ENCODE results near the gene HMX1.

The HMX1 gene

DNA sequence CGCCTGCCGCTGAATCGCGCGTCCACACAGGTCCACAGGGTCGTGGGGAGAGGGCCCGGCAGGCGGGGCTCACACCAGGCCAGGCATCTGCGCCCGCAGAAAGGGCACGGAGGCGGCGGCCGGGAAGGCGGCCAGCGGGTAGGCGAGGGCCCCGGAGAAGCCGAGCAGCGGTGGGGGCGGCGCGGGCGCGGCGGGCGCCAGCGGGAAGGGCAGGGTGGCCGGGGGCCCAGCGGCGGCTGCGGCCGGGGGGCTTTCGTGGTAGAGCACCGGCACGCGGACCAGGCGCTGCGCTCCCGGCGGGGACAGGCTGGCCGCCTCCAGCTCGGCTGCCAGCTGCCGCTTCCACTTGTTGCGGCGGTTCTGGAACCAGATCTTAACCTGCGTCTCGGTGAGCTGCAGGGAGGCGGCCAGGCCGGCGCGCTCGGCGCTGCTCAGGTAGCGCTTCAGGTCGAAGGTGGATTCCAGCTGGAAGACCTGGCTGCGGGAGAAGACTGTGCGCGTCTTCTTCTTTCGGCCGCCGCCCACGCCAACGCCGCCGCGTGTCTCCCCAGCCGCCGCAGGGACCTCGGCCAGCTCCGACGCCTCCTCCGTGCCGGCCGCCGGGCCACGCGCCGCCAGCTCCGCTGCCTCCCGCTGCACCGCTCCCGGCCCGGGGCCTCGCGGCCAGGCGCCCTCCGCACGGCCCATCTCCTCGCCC is 3.9 kb downstream of the HMX1 start:
- no peak for DNase-seq

DNA sequence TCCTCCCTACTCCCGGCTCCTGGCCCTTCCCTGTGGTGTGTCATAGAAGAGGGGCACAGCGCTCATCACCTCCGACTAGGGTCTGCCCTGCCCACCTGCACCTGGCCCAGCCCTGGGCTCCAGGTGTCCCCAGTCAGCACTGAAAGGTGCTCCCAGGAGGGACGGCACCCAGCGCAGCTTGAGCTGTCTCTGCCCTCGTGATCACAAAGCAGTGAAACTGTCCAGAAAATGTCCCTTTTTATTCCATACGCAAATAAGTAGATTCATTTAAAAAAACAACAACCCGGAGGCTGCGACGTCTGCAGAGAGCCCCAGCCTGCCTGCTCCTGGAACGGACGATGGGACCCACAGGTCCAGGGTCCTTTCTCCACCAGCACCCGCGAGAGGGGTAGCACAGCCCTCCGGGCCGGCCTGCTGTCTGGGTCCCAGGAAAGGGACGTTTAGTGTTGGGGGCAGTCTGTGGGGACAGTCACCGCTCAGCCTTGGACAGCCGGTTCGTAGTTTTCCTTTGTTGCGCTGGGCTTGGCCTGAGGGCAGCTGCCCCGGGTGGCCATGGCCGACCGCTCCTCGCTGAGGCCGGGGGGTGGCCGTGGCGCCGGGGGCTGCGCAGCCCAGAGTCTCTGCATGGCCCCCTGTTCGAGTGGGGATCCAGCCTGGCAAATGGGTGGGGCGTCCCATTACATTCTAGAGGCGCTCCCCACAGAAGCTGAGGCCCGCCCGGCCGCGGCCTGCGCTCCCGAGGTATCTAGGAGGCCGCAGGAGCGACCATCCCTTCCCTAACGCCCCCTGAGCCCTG is 4.6 kb downstream of the HMX1 start:
- no peak for DNase-seq

DNA sequence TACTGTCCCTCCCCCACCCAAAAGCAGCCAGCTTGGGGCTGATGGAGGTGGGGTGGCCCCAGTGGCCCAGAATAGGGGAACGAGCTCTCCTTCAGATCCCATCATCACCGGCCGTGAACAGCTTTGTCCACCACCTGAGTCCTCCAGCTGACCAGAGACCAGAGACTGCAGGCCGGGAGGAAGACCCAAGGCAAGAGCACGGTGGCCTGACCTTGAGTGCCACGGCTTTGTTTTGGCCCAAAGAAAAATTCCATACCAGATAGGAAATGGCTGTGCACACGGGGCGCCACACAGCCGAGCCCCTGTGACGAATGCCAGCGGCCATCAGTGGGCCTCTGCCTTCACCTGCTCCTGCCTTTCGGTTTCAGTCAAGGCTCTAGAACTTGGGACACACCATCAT is 5.2 kb downstream of the HMX1 start:
- DNase-seq, result no peak

- DNase-seq, result no peak
These were observed 5.8 kb downstream of the HMX1 start for GRCh38 chr4:8865681-8866310.

GRCh38 chr4:8864912-8865680 is 6.5 kb downstream of the HMX1 start:
- DNase-seq, result no peak

- DNase-seq, result no peak
These were observed 7.7 kb downstream of the HMX1 start for GRCh38 chr4:8863686-8864682.

DNA sequence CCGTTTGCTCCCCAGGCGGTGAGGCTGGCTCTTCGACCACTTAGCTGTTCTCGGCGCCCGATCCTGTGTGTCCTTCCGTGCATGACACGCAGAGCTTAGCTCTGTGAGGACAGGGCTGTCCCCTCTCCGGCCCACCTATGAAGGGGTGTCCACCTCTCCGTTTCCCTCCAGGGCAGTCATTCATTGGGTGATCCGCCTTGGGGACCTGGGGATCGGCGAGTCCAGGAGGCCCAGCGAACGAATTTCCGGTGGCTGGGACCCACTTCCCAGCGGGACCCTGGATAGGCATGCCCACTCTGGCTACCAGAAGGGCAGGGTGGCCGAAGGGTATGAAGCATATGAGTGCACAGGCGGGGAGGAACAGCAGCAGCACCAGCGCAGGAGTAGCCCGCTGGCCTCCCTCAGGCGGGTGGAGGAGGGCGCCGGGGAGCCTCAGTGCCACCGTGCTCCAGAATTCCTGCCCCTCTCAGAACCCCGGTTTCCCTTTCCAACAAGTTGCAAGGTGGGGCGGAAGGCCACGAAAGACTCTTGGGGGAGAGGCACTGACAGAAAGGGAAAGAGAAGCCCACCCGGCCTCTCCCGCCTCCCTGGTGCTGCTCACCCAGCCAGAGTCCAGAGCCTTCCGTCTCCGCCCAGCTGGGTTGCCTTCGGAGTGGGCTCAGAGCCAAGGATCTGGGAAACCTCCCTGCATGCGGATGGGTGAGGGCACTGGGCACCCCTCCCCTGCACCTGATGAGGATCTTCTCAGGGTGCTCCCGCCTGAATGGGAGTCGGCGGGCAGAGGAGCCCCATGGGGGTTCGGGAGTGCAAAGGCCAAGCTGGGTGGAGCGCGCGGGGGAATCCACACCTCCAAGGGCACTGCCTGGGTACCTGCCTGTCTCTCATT is 8.6 kb downstream of the HMX1 start:
- DNase-seq, result no peak

DNA sequence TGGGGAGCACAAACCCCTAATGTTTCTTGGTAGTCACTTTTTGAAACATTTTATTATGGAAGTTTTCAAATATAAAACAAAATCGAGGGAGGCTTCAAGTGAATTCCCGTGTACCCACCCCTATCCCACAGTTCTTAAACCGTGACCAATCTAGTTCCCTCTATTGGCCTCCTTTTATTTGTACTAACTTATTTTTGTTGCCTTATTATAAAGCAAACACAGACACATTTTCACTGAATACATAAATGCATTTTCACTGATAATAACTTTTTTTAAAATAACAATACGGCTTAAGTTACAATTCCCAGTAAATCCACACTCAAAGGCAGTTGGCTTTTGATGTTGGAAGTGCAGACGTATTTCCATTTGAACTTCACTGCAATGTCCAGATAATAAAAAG is 9.3 kb downstream of the HMX1 start:
- DNase-seq, result no peak

DNA sequence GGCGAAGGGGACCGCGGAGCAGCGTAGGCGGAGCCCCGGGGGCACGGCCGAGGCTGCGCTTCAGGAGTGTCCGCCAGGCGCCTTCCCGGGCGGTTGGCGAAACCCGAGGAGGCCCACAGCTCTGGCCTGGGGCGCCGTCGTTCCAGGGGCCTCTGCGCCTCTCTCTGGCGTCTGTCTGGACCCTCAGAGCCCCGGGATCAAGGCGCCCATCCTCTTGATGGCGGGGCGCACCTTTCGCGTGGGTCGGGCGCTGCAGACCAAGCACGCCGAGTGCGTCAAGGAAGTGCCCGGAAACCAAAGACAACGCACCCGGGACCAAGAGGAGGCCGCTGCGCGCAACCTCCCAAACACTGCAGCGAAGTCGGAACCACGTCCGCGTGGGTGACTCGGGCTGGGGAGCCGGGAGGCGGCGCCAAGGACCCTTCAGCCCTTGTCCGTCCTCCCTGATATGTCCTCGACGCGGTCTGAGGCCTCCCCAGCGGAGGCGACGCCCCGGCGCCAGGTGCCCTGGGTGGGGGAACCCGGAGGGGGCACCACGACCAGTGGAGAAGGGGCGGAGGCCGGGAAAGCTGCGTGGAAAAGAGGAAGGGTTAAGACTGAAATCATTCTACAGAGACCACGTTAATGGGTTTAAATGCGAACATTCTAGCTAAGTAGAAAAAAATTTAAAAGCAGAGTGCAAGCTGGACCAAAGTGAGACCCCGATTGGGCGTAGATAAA is 9.9 kb downstream of the HMX1 start:
- no peak for DNase-seq

- no peak for DNase-seq
These were observed 10.6 kb downstream of the HMX1 start for GRCh38 chr4:8860892-8861575.

DNA sequence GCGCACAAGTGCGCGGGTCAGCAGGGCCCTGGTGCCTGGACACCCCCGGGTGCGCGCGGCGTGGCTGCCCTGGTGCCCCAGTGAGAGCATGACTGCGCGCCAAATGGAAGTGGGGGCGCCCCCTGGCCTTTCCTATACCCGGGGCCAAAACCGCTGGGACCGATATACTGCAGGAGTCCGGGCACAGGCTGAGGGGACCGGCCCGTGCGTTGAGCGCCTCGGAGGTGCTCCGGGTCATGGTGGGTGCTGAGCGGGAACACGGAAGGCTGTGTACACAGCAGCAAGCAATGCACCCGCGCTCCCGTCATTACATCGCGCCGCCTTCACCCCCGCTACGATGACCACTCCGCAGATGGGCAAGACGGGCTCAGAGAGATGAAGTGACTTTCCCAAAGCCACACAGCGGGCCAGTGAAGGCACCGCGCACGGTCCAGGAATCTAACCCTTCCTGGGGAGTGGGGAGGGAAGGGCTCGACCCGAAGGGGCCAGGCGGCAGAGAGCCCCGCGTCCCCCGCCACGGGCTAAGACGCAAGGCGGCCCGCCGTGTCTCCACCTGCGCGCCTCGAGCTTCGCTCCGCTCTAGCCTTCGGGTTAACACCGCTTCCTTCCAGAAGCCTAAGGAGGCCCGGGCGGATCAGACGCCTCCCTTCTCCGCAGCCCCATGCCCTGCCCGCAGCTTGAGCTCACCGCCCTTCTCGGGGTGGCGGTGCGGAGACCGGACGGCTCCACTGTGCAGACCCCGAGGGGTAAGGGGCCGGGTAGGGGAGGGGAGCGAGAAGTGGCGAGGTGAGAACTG is 11.3 kb downstream of the HMX1 start:
- DNase-seq, result no peak

DNA sequence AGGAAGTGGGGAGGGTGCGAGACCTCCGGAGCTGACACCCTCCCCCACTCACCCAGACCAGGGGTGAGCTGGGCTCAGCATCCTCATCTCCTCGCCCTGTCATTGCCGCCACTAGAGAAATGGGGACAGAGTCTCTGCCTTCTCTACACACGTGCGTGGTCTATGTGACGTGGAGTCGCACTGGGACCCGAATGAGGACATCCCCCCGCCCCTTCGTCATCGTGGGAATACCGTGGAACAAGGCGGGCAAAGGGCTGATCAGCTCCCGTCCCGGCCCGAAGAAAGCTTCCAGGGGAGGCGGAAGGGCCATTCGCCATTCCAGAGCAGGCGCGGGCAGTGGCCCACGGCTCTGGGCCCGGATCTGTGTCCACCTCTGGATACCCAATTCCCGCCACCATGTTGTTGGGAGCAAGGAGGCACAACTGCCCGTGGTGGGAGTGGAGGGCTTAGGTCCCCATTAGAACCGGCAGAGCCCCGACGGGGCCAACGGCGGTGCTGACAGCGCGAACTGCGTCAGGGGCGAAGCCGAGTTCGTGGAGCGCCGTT is 12.0 kb downstream of the HMX1 start:
- DNase-seq, result no peak

DNA sequence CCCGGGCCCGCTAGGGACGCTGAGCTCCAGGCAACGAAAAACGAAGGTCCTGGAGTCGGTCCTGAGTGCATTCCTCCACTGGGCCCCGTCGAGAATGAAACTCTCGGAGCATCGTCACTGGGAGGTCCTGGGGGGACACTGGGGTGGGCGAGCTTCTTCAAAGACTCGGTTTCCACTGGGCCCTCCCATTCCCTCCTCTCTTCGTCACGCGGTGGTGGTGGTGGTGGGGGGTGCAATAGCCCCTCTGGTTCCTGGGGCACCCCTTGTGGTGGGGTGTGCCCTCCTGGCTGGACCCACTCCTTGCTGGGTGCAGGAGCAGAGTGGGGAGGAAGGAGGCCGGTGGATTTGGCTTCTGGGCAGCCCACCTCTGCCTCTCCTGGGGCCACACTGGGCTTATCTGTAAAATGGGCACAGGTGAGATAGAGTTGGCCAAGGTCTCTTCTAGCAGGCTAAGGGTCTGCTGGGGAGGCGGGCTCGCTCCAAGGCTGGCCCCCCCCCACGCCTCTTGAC is 12.9 kb downstream of the HMX1 start:
- DNase-seq, result no peak

GRCh38 chr4:8857766-8858700 is 13.6 kb downstream of the HMX1 start:
- DNase-seq, result no peak

DNA sequence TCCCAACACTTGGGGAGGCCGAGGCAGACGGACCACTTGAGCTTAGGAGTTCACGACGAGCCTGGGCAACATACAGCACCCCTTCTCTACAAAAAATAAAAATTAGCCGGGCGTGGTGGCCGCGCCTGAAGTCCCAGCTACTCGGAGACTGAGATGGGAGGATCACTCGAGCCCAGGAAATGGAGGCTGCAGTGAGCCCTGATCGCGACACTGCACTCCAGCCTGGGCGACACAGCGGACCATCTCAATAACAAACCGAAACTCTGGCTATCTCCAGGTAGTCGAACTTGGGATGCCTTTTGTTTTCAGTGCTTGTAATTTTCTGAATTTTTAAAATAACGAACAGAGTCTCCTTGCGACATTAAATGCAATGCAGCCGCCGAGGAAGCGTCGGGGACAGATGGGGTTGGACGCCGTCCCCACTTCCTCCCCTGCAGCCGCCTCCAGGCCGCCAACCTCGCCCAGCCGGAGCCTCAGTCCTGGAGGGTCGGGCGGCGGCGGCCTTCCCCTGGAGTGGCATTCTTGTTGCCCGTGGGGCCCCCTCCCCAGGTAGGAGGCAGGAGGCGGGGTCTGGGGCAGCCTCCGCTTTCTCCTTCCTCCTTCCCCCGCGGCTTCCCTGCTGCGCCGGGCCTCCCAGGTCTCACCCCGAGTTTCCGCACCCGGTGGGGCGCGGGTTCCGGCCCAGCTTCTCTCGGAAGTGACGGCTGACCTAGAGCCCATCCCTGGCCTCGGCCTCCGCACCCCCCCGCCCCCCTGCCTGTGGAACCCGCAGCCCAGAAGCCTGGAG is 14.6 kb downstream of the HMX1 start:
- no peak for DNase-seq

DNA sequence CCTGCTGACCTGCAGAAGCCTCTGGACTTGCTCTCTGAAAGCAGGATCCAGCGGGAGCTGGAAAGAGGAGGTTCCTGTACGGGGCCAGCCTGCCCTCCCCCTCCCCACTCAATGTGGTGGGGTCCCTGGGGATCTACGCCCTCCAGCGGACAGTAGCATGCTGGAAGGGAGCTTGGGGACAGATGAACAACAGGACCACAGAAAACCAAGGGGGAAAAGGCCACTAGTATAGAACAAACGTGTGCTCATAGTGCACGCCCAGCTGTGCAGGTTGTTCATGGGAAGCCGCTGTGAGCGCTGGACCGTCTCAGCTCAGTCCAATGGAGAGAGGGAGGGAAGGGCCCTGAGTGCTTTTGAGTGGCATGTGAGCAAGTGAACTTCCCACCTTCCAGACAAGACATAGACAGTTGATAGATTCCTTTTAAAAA is 15.8 kb downstream of the HMX1 start:
- no peak for DNase-seq
